ENCODE data around the gene LIN52. TPM values are rescaled to one million over a fixed set of nuclear protein-coding genes. Genes with fewer than 3 reads are reported as not detected.

LIN52 gene
- total RNA-seq, 2 donors from 2014 or later: 7.8 to 8.1 TPM

DNA sequence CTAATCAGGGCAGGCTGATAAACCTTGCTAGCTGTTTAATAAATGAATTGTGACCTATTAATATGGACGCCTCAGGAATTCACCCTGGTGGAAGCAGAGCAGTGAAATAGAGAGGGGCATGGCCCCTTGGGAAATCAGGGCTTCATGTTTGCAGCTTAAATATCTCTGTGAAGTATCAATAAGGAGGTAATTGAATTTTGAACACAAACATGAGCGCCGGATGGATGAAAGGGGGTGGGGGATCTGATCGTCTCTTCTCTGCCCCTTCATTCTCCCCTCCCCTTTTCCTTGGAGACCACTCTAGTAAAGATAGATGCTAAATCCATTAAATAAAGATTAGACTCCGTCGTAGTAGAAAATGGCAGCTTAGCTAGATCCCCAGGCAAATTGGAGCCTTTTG lies 70.5 kb downstream of the LIN52 start:
- H3K9me3 ChIP-seq: no peaks in the 10 kb centered on the region
- WGBS: 76% methylated on average over 6 of the region's 6 CpGs
- H3K4me3 ChIP-seq: no peak overlapping the region
- no peak for DNase-seq (ENCODE audit: low spot score)
- H3K36me3 ChIP-seq: no peaks in the 10 kb centered on the region
- TF ChIP-seq POLR2A (IDR thresholded peaks at IDR 0.05) (no peak), POLR2AphosphoS5 (IDR thresholded peaks at IDR 0.05) (no peak)
- TF ChIP-seq, protein P1, sequence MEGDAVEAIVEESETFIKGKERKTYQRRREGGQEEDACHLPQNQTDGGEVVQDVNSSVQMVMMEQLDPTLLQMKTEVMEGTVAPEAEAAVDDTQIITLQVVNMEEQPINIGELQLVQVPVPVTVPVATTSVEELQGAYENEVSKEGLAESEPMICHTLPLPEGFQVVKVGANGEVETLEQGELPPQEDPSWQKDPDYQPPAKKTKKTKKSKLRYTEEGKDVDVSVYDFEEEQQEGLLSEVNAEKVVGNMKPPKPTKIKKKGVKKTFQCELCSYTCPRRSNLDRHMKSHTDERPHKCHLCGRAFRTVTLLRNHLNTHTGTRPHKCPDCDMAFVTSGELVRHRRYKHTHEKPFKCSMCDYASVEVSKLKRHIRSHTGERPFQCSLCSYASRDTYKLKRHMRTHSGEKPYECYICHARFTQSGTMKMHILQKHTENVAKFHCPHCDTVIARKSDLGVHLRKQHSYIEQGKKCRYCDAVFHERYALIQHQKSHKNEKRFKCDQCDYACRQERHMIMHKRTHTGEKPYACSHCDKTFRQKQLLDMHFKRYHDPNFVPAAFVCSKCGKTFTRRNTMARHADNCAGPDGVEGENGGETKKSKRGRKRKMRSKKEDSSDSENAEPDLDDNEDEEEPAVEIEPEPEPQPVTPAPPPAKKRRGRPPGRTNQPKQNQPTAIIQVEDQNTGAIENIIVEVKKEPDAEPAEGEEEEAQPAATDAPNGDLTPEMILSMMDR (IDR thresholded peaks at IDR 0.05): no peak
- H3K27me3 ChIP-seq (replicated peaks; ENCODE audit: insufficient read depth): no peaks in the 10 kb centered on the region
- H3K4me1 ChIP-seq (replicated peaks): no peaks in the 10 kb centered on the region
- no peak overlapping the region for H3K27ac ChIP-seq
- intact Hi-C loops (cut with DNase I): no loop called here

DNA sequence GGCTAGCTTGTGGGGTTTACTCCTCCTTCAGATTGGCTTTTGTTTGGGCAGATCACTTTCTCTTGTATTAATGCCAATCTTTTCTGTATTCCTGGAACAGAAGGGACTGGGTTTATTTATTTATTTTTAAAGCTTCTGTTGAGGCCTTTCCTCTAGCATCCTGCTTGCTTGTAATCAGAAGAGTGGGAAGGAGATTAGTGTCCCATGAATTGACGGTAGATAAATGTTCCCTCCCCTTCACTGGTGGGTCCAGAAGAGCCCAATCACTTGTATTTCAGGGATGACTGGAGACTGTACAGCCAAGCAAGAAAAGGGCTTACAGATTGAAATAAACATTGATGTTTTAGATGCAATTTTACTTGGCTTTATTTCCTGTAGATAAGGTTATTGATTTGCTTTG lies 71.0 kb downstream of the LIN52 start:
- H3K9me3 ChIP-seq: no peaks in the 10 kb centered on the region
- no peak overlapping the region for H3K4me3 ChIP-seq
- H3K27me3 ChIP-seq (replicated peaks; ENCODE audit: insufficient read depth): no peaks in the 10 kb centered on the region
- H3K4me1 ChIP-seq (replicated peaks): no peaks in the 10 kb centered on the region
- no peak for DNase-seq (ENCODE audit: low spot score)
- intact Hi-C loops (cut with DNase I): no loop called here
- H3K36me3 ChIP-seq: no peaks in the 10 kb centered on the region
- TF ChIP-seq, protein P1 (IDR thresholded peaks at IDR 0.05): no peak
- TF ChIP-seq POLR2A (IDR thresholded peaks at IDR 0.05) (no peak), POLR2AphosphoS5 (IDR thresholded peaks at IDR 0.05) (no peak)
- no peak overlapping the region for H3K27ac ChIP-seq
- 69% methylated on average over 1 of the region's 1 CpG for WGBS

DNA sequence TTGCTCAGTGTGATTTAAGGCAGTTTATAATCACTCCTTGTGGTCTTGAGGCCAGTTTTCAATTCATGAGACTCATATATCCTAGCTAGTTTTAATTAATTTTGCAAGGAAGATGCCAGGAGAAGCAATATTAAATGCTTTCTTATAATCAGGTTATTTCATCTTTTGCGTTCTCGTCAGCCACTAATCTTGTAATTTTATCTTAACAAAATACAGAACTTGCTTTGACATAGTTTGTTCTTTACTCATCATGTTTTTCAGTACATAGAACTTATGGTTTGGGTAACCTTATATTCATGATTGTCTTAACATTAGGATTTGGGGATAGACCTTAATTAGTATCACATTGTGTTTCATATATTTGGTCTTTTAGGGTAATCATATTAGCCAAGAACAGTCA lies 76.0 kb downstream of the LIN52 start:
- TF ChIP-seq POLR2AphosphoS5 (IDR thresholded peaks at IDR 0.05): no peak
- TF ChIP-seq, protein P1 (IDR thresholded peaks at IDR 0.05): no peak
- no peak for TF ChIP-seq POLR2A (IDR thresholded peaks at IDR 0.05)
- H3K27me3 ChIP-seq (replicated peaks; ENCODE audit: insufficient read depth): no peaks in the 10 kb centered on the region
- WGBS: 91% methylated on average over 2 of the region's 2 CpGs
- no peaks in the 10 kb centered on the region for H3K4me1 ChIP-seq (replicated peaks)
- no peak overlapping the region for H3K4me3 ChIP-seq
- H3K9me3 ChIP-seq: no peaks in the 10 kb centered on the region
- no peak overlapping the region for H3K27ac ChIP-seq
- no peak for DNase-seq (ENCODE audit: low spot score)
- H3K36me3 ChIP-seq: no peaks in the 10 kb centered on the region
- intact Hi-C loops (cut with DNase I): no loop called here

DNA sequence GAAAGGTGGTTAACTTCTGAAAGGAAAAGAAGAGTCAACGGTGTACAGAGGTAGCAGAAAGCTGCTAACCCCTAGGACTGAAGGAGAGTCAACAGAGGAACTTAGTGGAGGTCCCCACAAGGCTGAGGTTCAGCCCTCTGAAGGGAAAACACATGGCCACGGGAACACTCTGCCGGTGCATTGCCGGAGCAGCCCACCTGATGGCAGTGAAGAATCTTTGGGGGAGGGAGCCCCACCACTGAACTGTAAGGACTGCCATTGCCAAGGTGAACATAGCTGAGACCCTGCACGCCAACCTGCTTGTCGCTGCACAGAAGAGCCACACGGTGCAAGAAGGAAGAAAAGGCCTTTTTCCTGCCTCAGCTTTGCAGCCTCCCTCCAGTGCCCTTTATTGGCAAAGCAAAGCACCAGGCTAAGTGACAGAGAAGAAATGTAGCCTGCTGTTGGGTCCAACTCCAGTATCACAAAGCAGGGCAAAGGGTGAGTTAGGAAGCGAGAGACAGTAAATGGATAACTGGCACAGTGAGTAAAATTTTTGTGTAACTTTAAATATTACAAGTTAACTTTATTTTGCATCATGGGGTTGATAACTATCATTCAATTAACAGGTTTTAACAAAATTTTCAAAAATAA lies 76.9 kb downstream of the LIN52 start:
- H3K27me3 ChIP-seq (replicated peaks; ENCODE audit: insufficient read depth): no peaks in the 10 kb centered on the region
- H3K4me1 ChIP-seq (replicated peaks): no peaks in the 10 kb centered on the region
- WGBS: 80% methylated on average over 8 of the region's 8 CpGs
- no peaks in the 10 kb centered on the region for H3K9me3 ChIP-seq
- DNase-seq (ENCODE audit: low spot score): no peak
- no peak for TF ChIP-seq POLR2A (IDR thresholded peaks at IDR 0.05)
- TF ChIP-seq POLR2AphosphoS5 (IDR thresholded peaks at IDR 0.05): no peak
- TF ChIP-seq, protein P1 (IDR thresholded peaks at IDR 0.05): no peak
- intact Hi-C loops (cut with DNase I): no loop called here
- H3K4me3 ChIP-seq: no peak overlapping the region
- no peak overlapping the region for H3K27ac ChIP-seq
- no peaks in the 10 kb centered on the region for H3K36me3 ChIP-seq

DNA sequence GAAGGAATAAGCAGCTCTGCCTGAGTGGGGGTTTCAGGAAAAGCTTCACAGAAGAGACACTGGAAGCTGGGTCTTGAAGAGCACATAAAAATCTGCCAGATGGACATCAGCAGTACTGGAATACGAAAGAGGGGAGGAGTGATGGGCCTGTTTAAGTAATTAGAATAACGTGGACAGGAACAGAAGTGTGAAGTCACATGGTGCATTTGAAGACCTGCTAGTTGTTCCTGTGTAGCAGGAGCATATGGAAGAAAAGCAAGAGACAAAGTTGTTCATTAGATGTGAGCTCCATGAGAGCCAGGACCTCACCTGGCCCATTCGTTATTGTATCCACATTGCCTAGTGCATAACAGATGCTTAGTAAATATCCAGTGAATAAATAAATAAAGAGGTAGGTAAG lies 85.2 kb downstream of the LIN52 start:
- Histone ChIP-seq H3K27ac (no peak overlapping the region), H3K9me3 (no peaks in the 10 kb centered on the region), H3K4me1 (replicated peaks) (no peaks in the 10 kb centered on the region), H3K4me3 (no peak overlapping the region), H3K36me3 (no peaks in the 10 kb centered on the region), H3K27me3 (replicated peaks; ENCODE audit: insufficient read depth) (no peaks in the 10 kb centered on the region)
- DNase-seq (ENCODE audit: low spot score): no peak
- 59% methylated on average over 3 of the region's 3 CpGs for WGBS
- TF ChIP-seq, protein P1 (IDR thresholded peaks at IDR 0.05): no peak
- TF ChIP-seq POLR2A (IDR thresholded peaks at IDR 0.05) (no peak), POLR2AphosphoS5 (IDR thresholded peaks at IDR 0.05) (no peak)
- intact Hi-C loops (cut with DNase I): no loop called here
